ENCODE measurements around the gene ZNF732.
"Not testable (repeated sequence)": the region's sequence is repeated elsewhere in the genome, so short reads cannot be mapped to it uniquely, and the experiment has no call there.

ZNF732 gene

GRCh38 chr4:253936-254756, 51.1 kb downstream of the ZNF732 start:
- DNase-seq: no peak

GRCh38 chr4:252065-252601, 53.1 kb downstream of the ZNF732 start:
- DNase-seq: no peak

GRCh38 chr4:244471-244870, 60.8 kb downstream of the ZNF732 start:
- DNase-seq: no peak

GRCh38 chr4:243426-243825, 61.8 kb downstream of the ZNF732 start:
- DNase-seq: no peak

- DNase-seq: no peak
Observed at GRCh38 chr4:242121-242848, 63.0 kb downstream of the ZNF732 start.

DNA sequence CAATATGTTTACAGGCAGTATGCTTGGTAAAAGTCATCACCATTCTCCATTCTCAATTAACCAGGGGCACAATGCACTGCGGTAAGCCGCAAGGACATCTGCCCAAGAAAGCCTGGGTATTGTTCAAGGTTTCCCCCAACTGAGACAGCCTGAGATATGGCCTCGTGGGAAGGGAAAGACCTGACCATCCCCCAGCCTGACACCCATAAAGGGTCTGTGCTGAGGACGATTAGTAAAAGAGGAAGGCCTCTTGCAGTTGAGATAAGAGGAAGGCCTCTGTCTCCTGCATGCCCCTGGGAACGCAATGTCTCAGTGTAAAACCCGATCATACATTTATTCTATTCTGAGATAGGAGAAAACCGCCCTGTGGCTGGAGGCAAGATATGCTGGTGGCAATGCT, 63.9 kb downstream of the ZNF732 start:
- DNase-seq: not testable (repeated sequence)

- no peak for DNase-seq
Observed at GRCh38 chr4:236028-236427, 69.2 kb downstream of the ZNF732 start.

- DNase-seq: no peak
Observed at GRCh38 chr4:234178-234577, 71.1 kb downstream of the ZNF732 start.

GRCh38 chr4:223913-224497, 81.3 kb downstream of the ZNF732 start:
- no peak for DNase-seq

All from cortex of kidney (tissue), 1 donor.